GM21360 (cell line): Measurements from ENCODE around the gene OLIG1.

Source experiments
- ATAC-seq: cut with Tn5 transposase; IDR thresholded peaks from one replicate; pipeline ENCODE4 v1.9.1; 2021; ENCODE audit warnings: mild to moderate bottlenecking, moderate library complexity; ENCODE audit not compliant: unreplicated experiment

Gene OLIG1

GRCh38 chr21:33061233-33061632 lies 8.7 kb upstream of the OLIG1 start:
- ATAC-seq, result no peak

GRCh38 chr21:33063375-33063883 lies 6.5 kb upstream of the OLIG1 start:
- ATAC-seq, result no peak

- no peak for ATAC-seq
These were observed 5.9 kb upstream of the OLIG1 start for GRCh38 chr21:33063907-33064622.

- ATAC-seq, result no peak
These were observed 5.1 kb upstream of the OLIG1 start for GRCh38 chr21:33064623-33065390.

GRCh38 chr21:33067043-33067442 lies 2.9 kb upstream of the OLIG1 start:
- ATAC-seq, result no peak

- ATAC-seq, result no peak
These were observed 2.5 kb upstream of the OLIG1 start for GRCh38 chr21:33067457-33067856.

GRCh38 chr21:33069243-33069642 lies 698 bp upstream of the OLIG1 start:
- ATAC-seq, result no peak

GRCh38 chr21:33069645-33069993 lies 322 bp upstream of the OLIG1 start:
- ATAC-seq, result no peak

GRCh38 chr21:33070744-33070997 lies 730 bp downstream of the OLIG1 start:
- no peak for ATAC-seq

GRCh38 chr21:33070998-33071769 lies 1.2 kb downstream of the OLIG1 start:
- no peak for ATAC-seq

GRCh38 chr21:33071770-33072306 lies 1.9 kb downstream of the OLIG1 start:
- ATAC-seq, result no peak

GRCh38 chr21:33073636-33074035 lies 3.7 kb downstream of the OLIG1 start:
- no peak for ATAC-seq

GRCh38 chr21:33075128-33075527 lies 5.2 kb downstream of the OLIG1 start:
- no peak for ATAC-seq

- ATAC-seq, result no peak
These were observed 5.8 kb downstream of the OLIG1 start for GRCh38 chr21:33075596-33076195.

- ATAC-seq, result no peak
These were observed 6.8 kb downstream of the OLIG1 start for GRCh38 chr21:33076600-33077329.

GRCh38 chr21:33078907-33079582 lies 9.1 kb downstream of the OLIG1 start:
- ATAC-seq, result peak; percentile 94

- no peak for ATAC-seq
These were observed 10.4 kb downstream of the OLIG1 start for GRCh38 chr21:33080376-33080775.

GRCh38 chr21:33080776-33081175 lies 10.8 kb downstream of the OLIG1 start:
- no peak for ATAC-seq

GRCh38 chr21:33088384-33088783 lies 18.4 kb downstream of the OLIG1 start:
- ATAC-seq, result no peak
